ENCODE measurements around the gene DGKG. TPM values are rescaled to one million over a fixed set of nuclear protein-coding genes. Genes with fewer than 3 reads are reported as not detected.

The DGKG gene
- total RNA-seq, 1 donor from 2014 or later, result 1.0 TPM

GRCh38 chr3:186239321-186239720 lies 122.7 kb downstream of the DGKG start:
- TF ChIP-seq CTCF (conservative IDR thresholded peaks at IDR 0.05; ENCODE audit: low read depth, low read length), result peak; percentile 29
- H3K4me3 ChIP-seq (ENCODE audit: low read depth, low read length), result no peak overlapping the region
- no peak for DNase-seq (ENCODE audit: low read depth)

GRCh38 chr3:186237915-186238314 lies 124.1 kb downstream of the DGKG start:
- no peak overlapping the region for H3K4me3 ChIP-seq (ENCODE audit: low read depth, low read length)
- DNase-seq (ENCODE audit: low read depth), result no peak
- no peak for TF ChIP-seq CTCF (conservative IDR thresholded peaks at IDR 0.05; ENCODE audit: low read depth, low read length)

- no peak overlapping the region for H3K4me3 ChIP-seq (ENCODE audit: low read depth, low read length)
- TF ChIP-seq CTCF (conservative IDR thresholded peaks at IDR 0.05; ENCODE audit: low read depth, low read length), result no peak
- no peak for DNase-seq (ENCODE audit: low read depth)
Measured at GRCh38 chr3:186236357-186237020, 125.5 kb downstream of the DGKG start.

- H3K4me3 ChIP-seq (ENCODE audit: low read depth, low read length), result no peak overlapping the region
- DNase-seq (ENCODE audit: low read depth), result no peak
- TF ChIP-seq CTCF (conservative IDR thresholded peaks at IDR 0.05; ENCODE audit: low read depth, low read length), result no peak
Measured at GRCh38 chr3:186235554-186235953, 126.5 kb downstream of the DGKG start.

GRCh38 chr3:186234152-186234551 lies 127.9 kb downstream of the DGKG start:
- no peak for DNase-seq (ENCODE audit: low read depth)
- no peak for TF ChIP-seq CTCF (conservative IDR thresholded peaks at IDR 0.05; ENCODE audit: low read depth, low read length)
- no peak overlapping the region for H3K4me3 ChIP-seq (ENCODE audit: low read depth, low read length)

GRCh38 chr3:186226482-186226881 lies 135.6 kb downstream of the DGKG start:
- no peak for TF ChIP-seq CTCF (conservative IDR thresholded peaks at IDR 0.05; ENCODE audit: low read depth, low read length)
- H3K4me3 ChIP-seq (ENCODE audit: low read depth, low read length), result no peak overlapping the region
- DNase-seq (ENCODE audit: low read depth), result no peak

GRCh38 chr3:186225603-186226002 lies 136.4 kb downstream of the DGKG start:
- DNase-seq (ENCODE audit: low read depth), result no peak
- TF ChIP-seq CTCF (conservative IDR thresholded peaks at IDR 0.05; ENCODE audit: low read depth, low read length), result no peak
- H3K4me3 ChIP-seq (ENCODE audit: low read depth, low read length), result no peak overlapping the region
